Dermis microvascular lymphatic vessel endothelial cell (primary cell): ENCODE data around the gene CCDC107. TPM values are rescaled to one million over a fixed set of nuclear protein-coding genes. Genes with fewer than 3 reads are reported as not detected.
A peak's percentile ranks its signal among the peaks of the same experiment; 100 is the strongest.
"Not testable (repeated sequence)": the region's sequence is repeated elsewhere in the genome, so short reads cannot be mapped to it uniquely, and the experiment has no call there.

Experiments
- DNase-seq, 2 donors: peaks; one replicate each; pipeline versions ENCODE4 v3.0.0 to v3.0.0-alpha.2; 2010; ENCODE audit warnings: low read depth in 2 of 2
- total RNA-seq: library from RNA; depleted of rRNA; stranded (reverse); fragments of >200 nt; gene quantifications from 2 replicates; pipeline ENCODE4 v1.2.1, GENCODE V29; 2014

Gene CCDC107
- total RNA-seq, 1 donor from 2014 or later: 7.7 TPM

DNA sequence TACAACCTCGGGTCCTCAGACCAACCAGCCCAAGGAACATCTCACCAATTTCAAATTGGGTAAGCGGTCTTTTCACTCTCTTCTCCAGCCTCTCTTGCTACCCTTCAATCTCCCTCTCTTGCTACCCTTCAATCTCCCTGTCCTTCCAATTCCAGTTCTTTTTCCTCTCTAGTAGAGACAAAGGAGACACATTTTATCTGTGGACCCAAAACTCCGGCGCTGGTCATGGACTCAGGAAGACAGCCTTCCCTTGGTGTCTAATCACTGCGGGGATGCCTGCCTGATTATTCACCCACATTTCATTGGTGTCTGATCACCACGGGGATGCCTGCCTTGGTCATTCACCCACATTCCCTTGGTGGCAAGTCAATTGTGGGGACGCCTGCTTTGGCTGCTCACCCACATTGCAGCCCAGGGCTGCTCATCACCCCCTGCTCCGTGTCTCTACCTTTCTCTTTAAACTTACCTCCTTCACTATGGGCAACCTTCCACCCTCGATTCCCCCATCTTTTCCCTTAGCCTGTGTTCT, 20.6 kb upstream of the CCDC107 start:
- DNase-seq: not testable (repeated sequence)

DNA sequence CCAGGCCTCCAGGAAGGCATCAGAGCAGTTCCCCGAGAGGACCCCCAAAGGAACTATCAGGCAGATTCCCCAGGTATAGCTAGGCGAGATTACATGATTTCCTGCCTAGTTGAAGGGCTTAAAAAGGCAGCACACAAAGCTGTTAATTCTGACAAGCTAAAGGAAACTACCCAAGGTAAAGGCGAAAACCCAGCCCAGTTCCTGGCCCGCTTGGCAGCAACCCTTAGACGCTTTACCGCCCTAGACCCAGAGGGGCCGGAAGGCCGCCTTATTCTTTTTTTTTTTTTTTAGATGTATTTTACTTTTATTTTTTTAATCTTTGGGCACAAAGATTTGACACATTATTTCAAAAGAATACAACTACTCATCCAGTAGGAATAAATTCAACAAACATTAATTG, 19.3 kb upstream of the CCDC107 start:
- DNase-seq: not testable (repeated sequence)

- not testable (repeated sequence) for DNase-seq
Measured at GRCh38 chr9:35639225-35639624, 18.9 kb upstream of the CCDC107 start.

- no peak for DNase-seq
Measured at GRCh38 chr9:35639631-35640030, 18.5 kb upstream of the CCDC107 start.

GRCh38 chr9:35640431-35640830, 17.7 kb upstream of the CCDC107 start:
- DNase-seq: not testable (repeated sequence)

DNA sequence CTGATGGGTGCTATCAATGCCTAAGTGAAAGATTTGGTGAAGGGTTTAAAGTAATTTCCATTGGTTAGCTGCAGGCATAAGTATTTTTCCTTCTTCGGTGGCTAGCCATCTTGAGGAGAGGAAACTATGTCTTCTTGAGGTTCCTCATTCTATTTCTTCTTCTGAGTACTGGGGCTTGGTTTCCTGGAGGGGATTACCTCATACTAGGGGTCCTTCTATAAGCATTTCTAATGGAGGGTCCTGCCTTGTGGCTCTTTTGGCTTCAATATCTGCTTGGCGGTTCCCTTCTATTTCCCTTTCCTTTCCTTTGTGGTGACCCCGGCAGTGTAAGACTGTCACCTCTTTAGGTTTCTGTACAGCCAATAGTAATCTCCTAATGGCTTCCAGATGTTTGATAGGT, 16.6 kb upstream of the CCDC107 start:
- not testable (repeated sequence) for DNase-seq

GRCh38 chr9:35643046-35643445, 15.0 kb upstream of the CCDC107 start:
- no peak for DNase-seq

- not testable (repeated sequence) for DNase-seq
Measured at GRCh38 chr9:35645736-35646135, 12.4 kb upstream of the CCDC107 start.

GRCh38 chr9:35646153-35646532, 11.9 kb upstream of the CCDC107 start:
- no peak for DNase-seq

- DNase-seq: peak; percentile 59 to 86
Measured at GRCh38 chr9:35646533-35647265, 11.4 kb upstream of the CCDC107 start.

DNA sequence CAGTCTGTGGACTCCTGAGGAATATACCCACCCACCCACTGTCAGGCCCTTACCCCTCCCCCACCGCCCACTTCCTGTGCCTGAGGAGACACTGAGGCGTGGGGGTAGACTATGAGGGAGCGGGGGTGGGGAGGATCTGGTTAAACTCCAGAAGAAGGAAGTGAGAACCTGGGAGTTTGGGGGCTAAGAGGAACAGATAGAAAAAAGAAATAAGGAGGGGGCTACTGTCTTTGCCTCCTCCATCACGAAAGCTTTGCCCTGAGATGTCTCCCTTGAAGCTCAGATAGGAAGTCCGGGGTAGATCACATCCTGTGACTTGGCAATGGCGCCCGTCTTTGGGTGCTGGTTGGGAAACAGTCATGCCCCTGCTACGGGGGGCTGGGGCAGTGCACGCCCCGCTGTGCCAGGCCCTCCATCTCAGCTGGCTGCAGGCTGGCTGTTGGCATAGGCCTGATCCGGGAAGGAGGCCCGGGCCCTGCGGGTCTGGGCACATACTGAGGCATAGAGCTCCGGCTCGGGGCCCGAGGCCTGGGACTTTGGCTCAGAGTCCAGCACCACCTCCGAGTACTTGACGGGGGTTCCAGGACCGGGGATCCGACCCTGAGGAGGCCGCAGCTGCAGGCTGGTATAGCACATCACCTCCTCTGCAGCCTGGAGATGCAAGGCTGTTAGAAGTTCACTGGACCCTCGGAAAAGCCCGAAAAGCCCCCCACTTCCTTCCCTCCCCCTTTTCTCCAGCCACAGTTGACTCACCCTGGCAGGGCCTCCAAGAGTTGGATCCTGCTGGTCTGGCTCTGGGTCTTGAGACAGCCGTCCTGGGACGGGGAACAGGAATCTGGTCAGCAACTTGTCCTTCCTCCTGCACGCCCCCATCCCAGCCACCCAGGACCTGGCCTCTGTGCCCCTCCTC, 8.4 kb upstream of the CCDC107 start:
- DNase-seq: no peak

DNA sequence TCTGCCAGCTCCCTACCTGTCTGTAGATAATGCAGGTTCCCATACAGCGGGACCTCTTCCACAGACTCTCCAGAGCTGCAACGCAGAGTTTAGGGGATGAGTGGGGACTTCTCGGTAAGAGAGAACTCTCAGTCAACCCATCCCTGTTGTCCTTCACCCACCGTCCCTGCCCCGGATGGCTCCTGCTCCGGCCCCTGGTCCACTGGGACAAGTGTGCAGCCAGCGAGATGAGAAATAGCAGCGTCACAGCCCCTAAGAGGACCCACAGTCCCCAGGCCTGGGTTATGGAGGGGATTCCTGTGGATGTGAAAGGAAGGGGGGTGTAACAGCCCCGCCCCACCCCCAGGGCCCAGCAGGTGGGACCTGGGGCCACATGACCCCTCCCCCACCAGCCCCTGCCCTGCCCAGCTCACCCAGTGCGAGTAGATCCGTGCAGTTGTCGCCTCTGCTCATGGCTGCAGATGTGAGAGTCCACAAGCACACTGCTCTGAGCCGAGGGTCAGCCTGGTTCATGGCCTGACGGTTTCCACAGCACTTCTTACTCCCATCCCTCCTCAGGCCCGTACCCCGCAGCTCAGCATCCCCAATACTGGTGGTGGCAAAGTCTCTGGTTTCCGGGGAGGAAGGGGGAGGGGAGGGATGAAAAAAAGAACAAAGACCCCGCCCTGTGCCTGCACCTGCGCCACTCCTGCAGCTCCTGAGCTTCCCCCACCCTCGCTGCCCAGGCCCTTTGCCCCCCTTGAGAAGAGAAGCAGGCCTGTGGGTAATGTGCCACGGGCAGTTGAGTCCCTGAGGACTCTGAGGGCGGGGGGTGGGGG, 7.5 kb upstream of the CCDC107 start, which contains the start of gene SIT1:
TSS of gene SIT1 (minus strand) at position 591 of the 818 bp plus-strand sequence. CDS start at position 513, 78 bp downstream.
- DNase-seq: no peak

DNA sequence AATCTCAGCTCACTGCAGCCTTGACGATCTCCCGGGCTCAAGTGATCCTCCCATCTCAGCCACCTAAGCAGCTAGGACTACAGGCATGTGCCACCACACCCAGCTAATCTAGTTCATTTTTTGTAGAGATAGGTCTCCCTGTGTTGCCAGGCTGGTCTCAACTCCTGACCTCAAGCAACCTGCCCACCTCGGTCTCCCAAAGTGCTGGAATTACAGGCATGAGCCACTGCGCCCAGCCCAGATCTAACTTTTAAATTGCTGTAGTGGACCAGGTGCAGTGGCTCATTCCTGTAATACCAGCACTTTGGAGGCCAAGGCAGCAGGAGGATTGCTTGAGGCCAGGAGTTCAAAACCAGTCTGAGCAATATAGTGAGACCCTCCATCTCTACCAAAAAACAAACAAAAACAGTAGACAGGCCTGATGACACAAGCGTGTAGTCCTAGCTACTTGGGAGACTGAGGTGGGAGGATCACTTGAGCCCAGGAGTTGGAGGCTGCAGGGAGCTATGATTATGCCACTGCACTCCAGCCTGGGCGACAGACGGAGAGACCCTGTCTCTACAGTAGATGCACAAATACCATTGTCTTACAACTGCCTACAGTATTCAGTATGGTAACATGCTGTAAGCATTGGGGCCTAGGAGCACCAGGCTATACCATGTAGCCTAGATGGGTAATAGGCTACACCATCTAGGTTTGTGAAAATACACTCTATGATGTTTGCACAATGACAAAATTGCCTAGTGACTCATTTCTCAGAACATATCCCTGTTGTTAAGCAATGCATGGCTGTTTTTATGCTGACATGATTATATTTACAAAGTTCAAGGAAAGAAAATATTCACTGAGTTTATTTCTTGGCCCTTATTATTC, 5.9 kb upstream of the CCDC107 start:
- DNase-seq: no peak

- no peak for DNase-seq
Measured at GRCh38 chr9:35652829-35653209, 5.3 kb upstream of the CCDC107 start.

DNA sequence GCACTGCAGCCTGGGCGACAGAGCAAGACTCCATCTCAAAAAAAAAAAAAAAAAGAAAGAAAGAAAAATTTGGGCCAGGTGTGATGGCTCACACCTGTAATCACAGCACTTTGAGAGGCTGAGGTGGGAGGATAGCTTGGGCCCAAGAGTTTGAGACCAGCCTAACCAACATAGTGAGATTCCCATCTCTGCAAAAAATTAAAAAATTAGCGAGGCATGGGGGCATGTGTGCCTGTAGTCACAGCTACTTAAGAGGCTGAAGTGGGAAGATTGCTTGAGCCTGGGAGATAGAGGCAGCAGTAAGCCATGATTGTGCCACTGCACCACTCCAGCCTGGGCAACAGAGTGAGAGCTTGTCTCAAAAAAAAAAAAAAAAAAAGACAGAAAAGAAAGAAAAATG, 4.5 kb upstream of the CCDC107 start:
- no peak for DNase-seq

DNA sequence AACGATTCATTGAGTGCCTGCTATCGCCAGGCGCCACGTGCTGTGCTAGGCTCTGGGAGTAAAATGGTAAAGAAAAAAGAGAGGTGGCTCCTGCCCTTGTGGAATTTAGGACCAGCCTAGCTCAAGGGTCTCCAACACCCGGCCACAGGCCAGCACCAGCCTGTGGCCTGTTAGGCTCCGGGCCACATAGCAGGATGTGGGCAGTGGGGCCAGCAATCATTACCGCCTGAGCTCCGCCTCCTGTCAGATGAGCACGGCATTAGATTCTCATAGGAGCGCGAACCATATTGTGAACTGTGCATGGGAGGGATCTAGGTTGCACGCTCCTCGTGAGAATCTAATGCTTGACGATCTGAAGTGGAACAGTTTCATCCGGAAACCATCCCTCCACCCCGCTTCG, 1.7 kb upstream of the CCDC107 start:
- no peak for DNase-seq

- DNase-seq: no peak
Measured at GRCh38 chr9:35656831-35657545, 1.1 kb upstream of the CCDC107 start.

DNA sequence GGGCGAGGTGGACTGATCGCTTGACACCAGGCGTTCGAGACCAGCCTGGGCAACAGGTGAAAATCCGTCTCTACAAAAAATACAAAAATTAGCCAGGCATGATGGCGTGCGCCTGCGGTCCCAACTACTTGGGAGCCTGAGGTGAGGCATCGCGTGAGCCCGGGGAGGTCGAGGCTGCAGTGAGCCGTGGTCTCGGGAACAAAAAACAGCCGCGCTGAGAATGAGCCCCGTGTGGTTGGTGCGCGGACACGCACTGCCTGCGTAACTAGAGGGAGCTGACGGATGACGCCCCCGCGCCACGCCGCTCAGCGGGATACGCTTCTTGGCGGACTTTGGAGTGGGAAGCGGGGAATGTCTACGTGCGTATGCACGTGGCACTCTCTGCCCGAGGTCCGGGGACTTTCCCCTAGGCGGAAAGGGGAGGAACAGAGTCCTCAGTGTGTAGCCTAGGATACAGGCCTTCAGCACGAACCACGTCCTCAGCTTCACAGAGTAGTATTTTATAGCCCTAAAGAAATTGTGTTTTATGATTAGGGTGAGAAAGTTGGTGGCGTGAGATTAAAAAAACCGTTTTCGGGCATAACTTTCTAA, 451 bp upstream of the CCDC107 start, which contains the start of gene RMRP:
TSS of gene RMRP (minus strand) at position 474 of the 591 bp plus-strand sequence.
- DNase-seq: peak; percentile 99

DNA sequence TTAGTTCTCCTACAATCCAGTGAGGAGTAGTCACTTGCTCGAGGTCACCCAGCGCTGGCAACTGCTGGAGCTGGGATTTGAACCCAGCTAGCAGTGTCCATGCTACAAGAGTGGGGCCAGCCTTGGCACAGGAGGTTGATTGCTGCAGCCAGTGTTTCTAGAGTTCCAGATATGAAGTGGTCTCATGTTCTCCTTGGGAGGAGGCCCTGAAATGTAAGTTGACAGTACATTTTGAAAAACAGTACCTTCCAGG, 802 bp downstream of the CCDC107 start:
- DNase-seq: peak; percentile 21 to 40

- peak in 1 of 2 donors; percentile 12 for DNase-seq
Measured at GRCh38 chr9:35659340-35659739, 1.2 kb downstream of the CCDC107 start.
